ENCODE results near the gene GNB1L.

DNA sequence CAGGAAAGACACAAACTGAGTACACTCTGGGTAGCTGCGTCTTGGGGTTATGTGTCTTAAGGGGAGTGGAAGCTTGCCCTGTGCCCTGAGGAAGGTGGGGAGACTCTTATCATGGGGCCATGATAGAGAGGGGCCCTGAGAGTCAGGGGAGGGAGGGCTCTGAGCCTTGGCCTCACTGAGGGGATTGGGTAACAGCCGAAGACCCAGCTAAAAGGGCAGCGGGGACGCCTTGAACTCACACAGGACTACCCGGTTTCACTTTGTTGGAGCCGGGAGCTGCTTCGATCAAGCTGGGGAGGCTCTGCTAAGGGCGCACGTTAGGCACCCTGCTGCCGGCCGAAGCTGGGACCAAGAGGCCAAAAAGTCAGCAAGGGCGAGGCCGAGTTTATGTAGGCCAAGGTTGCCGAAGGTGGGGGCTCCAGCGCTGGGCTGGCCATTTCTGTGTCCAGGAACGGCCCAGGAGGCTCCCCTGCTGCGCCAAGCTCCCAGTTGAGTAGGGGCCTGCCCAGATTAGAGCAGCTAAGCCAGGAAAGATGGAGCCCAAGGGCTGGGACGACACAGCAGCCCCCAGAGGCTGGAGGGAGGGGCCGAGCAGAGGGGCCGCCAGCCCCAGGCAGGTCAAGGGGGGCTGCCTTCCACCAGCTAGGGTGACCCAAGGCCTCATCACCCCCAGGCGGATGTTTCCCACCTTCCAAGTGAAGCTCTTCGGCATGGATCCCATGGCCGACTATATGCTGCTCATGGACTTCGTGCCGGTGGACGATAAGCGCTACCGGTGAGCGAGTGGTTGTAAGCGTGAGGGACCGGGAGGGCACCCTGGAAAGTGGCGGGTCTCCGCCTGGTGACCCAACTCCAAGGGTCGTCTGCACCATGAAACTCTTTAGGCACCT, 91.9 kb downstream of the GNB1L start:
- TF ChIP-seq, protein P1, sequence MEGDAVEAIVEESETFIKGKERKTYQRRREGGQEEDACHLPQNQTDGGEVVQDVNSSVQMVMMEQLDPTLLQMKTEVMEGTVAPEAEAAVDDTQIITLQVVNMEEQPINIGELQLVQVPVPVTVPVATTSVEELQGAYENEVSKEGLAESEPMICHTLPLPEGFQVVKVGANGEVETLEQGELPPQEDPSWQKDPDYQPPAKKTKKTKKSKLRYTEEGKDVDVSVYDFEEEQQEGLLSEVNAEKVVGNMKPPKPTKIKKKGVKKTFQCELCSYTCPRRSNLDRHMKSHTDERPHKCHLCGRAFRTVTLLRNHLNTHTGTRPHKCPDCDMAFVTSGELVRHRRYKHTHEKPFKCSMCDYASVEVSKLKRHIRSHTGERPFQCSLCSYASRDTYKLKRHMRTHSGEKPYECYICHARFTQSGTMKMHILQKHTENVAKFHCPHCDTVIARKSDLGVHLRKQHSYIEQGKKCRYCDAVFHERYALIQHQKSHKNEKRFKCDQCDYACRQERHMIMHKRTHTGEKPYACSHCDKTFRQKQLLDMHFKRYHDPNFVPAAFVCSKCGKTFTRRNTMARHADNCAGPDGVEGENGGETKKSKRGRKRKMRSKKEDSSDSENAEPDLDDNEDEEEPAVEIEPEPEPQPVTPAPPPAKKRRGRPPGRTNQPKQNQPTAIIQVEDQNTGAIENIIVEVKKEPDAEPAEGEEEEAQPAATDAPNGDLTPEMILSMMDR (CRISPR knock-in tag; IDR thresholded peaks at IDR 0.05): no peak
- TF ChIP-seq RAD21 (CRISPR knock-in tag; IDR thresholded peaks at IDR 0.05): no peak
- no peak for TF ChIP-seq POLR2A (IDR thresholded peaks at IDR 0.05; ENCODE audit: insufficient read depth in 1 of 2, low read depth in 2 of 2, low read length in 2 of 2)
- TF ChIP-seq EZH2 (conservative IDR thresholded peaks at IDR 0.05; ENCODE audit: low read depth, low read length): no peak

Data from HepG2 (cell line).